ENCODE data around the gene ANKRD52.
A peak's percentile ranks its signal among the peaks of the same experiment; 100 is the strongest.
"Not testable (repeated sequence)": the region's sequence is repeated elsewhere in the genome, so short reads cannot be mapped to it uniquely, and the experiment has no call there.

The ANKRD52 gene
- 68.6 to 101 (median 91.5) reads per million in 4 experiments for total RNA-seq

GRCh38 chr12:56258068-56258819 is at the start of gene ANKRD52:
TSS of gene ANKRD52 (minus strand) at chr12:56258384. CDS start at chr12:56258269, 115 bp downstream.
- peak; percentile 61 for DNase-seq

GRCh38 chr12:56307221-56307965 is 49.2 kb upstream of the ANKRD52 start:
- DNase-seq = no peak

GRCh38 chr12:56304872-56305590 is 46.8 kb upstream of the ANKRD52 start:
- no peak for DNase-seq

- DNase-seq = no peak
Observed at GRCh38 chr12:56304276-56304675, 46.1 kb upstream of the ANKRD52 start.

GRCh38 chr12:56300644-56301464 is 42.7 kb upstream of the ANKRD52 start:
- DNase-seq = no peak

GRCh38 chr12:56299853-56300643 is 41.9 kb upstream of the ANKRD52 start, which contains the start of gene CS:
TSS of gene CS (minus strand) at chr12:56300330. CDS start at chr12:56300201, 129 bp downstream.
- peak; percentile 97 for DNase-seq

GRCh38 chr12:56299308-56299852 is 41.2 kb upstream of the ANKRD52 start:
- DNase-seq = peak; percentile 19

- DNase-seq = no peak
Observed at GRCh38 chr12:56298828-56299227, 40.6 kb upstream of the ANKRD52 start.

- DNase-seq = no peak
Observed at GRCh38 chr12:56297400-56297799, 39.2 kb upstream of the ANKRD52 start.

GRCh38 chr12:56296295-56296694 is 38.1 kb upstream of the ANKRD52 start:
- DNase-seq = no peak

GRCh38 chr12:56293795-56294194 is 35.6 kb upstream of the ANKRD52 start:
- DNase-seq = no peak

- no peak for DNase-seq
Observed at GRCh38 chr12:56288705-56289387, 30.7 kb upstream of the ANKRD52 start.

- DNase-seq = no peak
Observed at GRCh38 chr12:56286044-56286830, 28.1 kb upstream of the ANKRD52 start.

GRCh38 chr12:56284263-56284662 is 26.1 kb upstream of the ANKRD52 start:
- DNase-seq = not testable (repeated sequence)

- no peak for DNase-seq
Observed at GRCh38 chr12:56282579-56282978, 24.4 kb upstream of the ANKRD52 start.

GRCh38 chr12:56282030-56282429 is 23.8 kb upstream of the ANKRD52 start:
- DNase-seq = no peak

- DNase-seq = no peak
Observed at GRCh38 chr12:56280849-56281248, 22.7 kb upstream of the ANKRD52 start.

GRCh38 chr12:56278905-56279304 is 20.7 kb upstream of the ANKRD52 start:
- DNase-seq = no peak

GRCh38 chr12:56274299-56274698 is 16.1 kb upstream of the ANKRD52 start:
- no peak for DNase-seq

- DNase-seq = not testable (repeated sequence)
Observed at GRCh38 chr12:56272468-56272867, 14.3 kb upstream of the ANKRD52 start.

All from effector CD8-positive, alpha-beta T cell (primary cell).